SK-N-SH (cell line): ENCODE data around the gene PKP1. TPM values are rescaled to one million over a fixed set of nuclear protein-coding genes. Genes with fewer than 3 reads are reported as not detected.

Source experiments
- CTCF ChIA-PET: fragments of 300-600, 350-600 bp; formaldehyde crosslinking; extraction: SDS; loops from one replicate; lab custom pipeline; 2021; lab: Yijun Ruan, JAX
- POLR2A ChIA-PET: fragments of 350-600 bp; sonication (Branson Sonifier 250); formaldehyde crosslinking; extraction: SDS; loops from one replicate; lab custom pipeline; 2020; ENCODE audit warnings: antibody characterized with exemption, inconsistent platforms; lab: Yijun Ruan, JAX
- DNase-seq: peaks from one replicate; pipeline ENCODE4 v3.0.0; 2012
- H2AFZ ChIP-seq: fragments of 200-600 bp; sonication (generic); 2 replicates; pipeline ENCODE4 v1.8.1; 2016; ENCODE audit warnings: antibody characterized with exemption, mild to moderate bottlenecking, low read depth
- H3F3A ChIP-seq: fragments of 200-600 bp; sonication (generic); replicated peaks from 2 replicates; pipeline ENCODE3; 2016; ENCODE audit warnings: antibody characterized with exemption, mild to moderate bottlenecking; ENCODE audit not compliant: insufficient read depth
- H3K27ac ChIP-seq, 2 experiments: fragments of 200-500 bp in 1 of 2; fragments of 200-600 bp in 1 of 2; sonication (Bioruptor generic) in 1 of 2; sonication (generic), shearing (Covaris generic) in 1 of 2; 2 replicates each; pipeline versions ENCODE4 v1.5.1 to v1.6.1; 2014 to 2016; ENCODE audit warnings: low read depth in 2 of 2, inconsistent platforms in 1 of 2, low read length in 1 of 2, mild to moderate bottlenecking in 1 of 2, mixed read lengths in 1 of 2
- H3K27me3 ChIP-seq: fragments of 200-600 bp; sonication (generic), shearing (Covaris generic); 2 replicates; pipeline ENCODE4 v1.6.1; 2016; ENCODE audit warnings: mixed run types; ENCODE audit not compliant: insufficient read depth
- H3K36me3 ChIP-seq, 2 experiments: fragments of 200-500 bp in 1 of 2; fragments of 200-600 bp in 1 of 2; sonication (Bioruptor generic) in 1 of 2; sonication (generic) in 1 of 2; replicated peaks in 1 of 2; 2 replicates each; pipeline versions ENCODE3 to v1.5.1; 2014 to 2016; ENCODE audit warnings: low read length in 1 of 2, mild to moderate bottlenecking in 1 of 2; ENCODE audit not compliant: insufficient read depth in 2 of 2, control insufficient read depth in 1 of 2
- H3K4me1 ChIP-seq, 2 experiments: fragments of 200-500 bp in 1 of 2; fragments of 200-600 bp in 1 of 2; sonication (Bioruptor generic) in 1 of 2; sonication (generic), shearing (Covaris generic) in 1 of 2; 2 replicates each; pipeline versions ENCODE4 v1.5.1 to v1.6.1; 2014 to 2016; ENCODE audit warnings: low read depth in 1 of 2, low read length in 1 of 2, mixed run types in 1 of 2; ENCODE audit not compliant: insufficient read depth in 2 of 2, control insufficient read depth in 1 of 2
- H3K4me2 ChIP-seq: fragments of 200-600 bp; sonication (generic), shearing (Covaris generic); 2 replicates; pipeline ENCODE4 v1.6.1; 2017; ENCODE audit warnings: mixed run types
- H3K4me3 ChIP-seq, 2 experiments: fragments of 200-500 bp in 1 of 2; fragments of 200-600 bp in 1 of 2; sonication (Bioruptor generic) in 1 of 2; sonication (generic), shearing (Covaris generic) in 1 of 2; 2 replicates each; pipeline versions ENCODE4 v1.5.1 to v1.8.1; 2014 to 2016; ENCODE audit warnings: low read depth in 2 of 2, inconsistent platforms in 1 of 2, low read length in 1 of 2, mild to moderate bottlenecking in 1 of 2, mixed read lengths in 1 of 2, moderate library complexity in 1 of 2
- H3K79me2 ChIP-seq: fragments of 200-600 bp; sonication (generic); 2 replicates; pipeline ENCODE4 v1.8.1; 2017; ENCODE audit warnings: mild to moderate bottlenecking; ENCODE audit not compliant: insufficient read depth
- H3K9ac ChIP-seq: fragments of 200-600 bp; sonication (generic); 2 replicates; pipeline ENCODE4 v1.6.1; 2017; ENCODE audit warnings: mixed run types
- H3K9me2 ChIP-seq: fragments of 200-600 bp; sonication (generic); 2 replicates; pipeline ENCODE4 v1.6.1; 2017; ENCODE audit warnings: mixed run types
- H3K9me3 ChIP-seq: fragments of 200-600 bp; sonication (generic); 2 replicates; pipeline ENCODE4 v1.6.1; 2017; ENCODE audit warnings: mixed run types, mild to moderate bottlenecking, moderate library complexity
- H4K20me1 ChIP-seq: fragments of 200-600 bp; sonication (generic); 2 replicates; pipeline ENCODE4 v1.6.1; 2017; ENCODE audit warnings: mild to moderate bottlenecking, mixed run types; ENCODE audit not compliant: insufficient read depth
- CHD2 ChIP-seq: fragments of 150-350 bp; IDR thresholded peaks from 2 replicates; pipeline ENCODE4 v1.6.1; 2018; ENCODE audit warnings: low read length; ENCODE audit not compliant: partially characterized antibody
- EP300 ChIP-seq, 2 experiments: IDR thresholded peaks; 2 replicates each; pipeline versions ENCODE4 v1.4.0 to v1.6.1; 2012; ENCODE audit warnings: borderline replicate concordance in 1 of 2, low read depth in 1 of 2, low read length in 1 of 2
- EZH2phosphoT487 ChIP-seq: fragments of 200-600 bp; sonication (generic); IDR thresholded peaks from 2 replicates; pipeline ENCODE4 v1.6.1; 2017; ENCODE audit warnings: low read depth, mixed run types, mild to moderate bottlenecking, antibody characterized with exemption, moderate library complexity, borderline replicate concordance
- FOSL2 ChIP-seq: IDR thresholded peaks from 2 replicates; pipeline ENCODE4 v1.4.0; 2012; ENCODE audit warnings: low read depth, mild to moderate bottlenecking, moderate library complexity, borderline replicate concordance
- FOXJ3 ChIP-seq: sonication (generic); formaldehyde crosslinking; IDR thresholded peaks from 2 replicates; pipeline ENCODE4 v1.5.1; 2020; ENCODE audit warnings: mild to moderate bottlenecking, missing genetic modification reagents
- GABPA ChIP-seq: IDR thresholded peaks from 2 replicates; pipeline ENCODE4 v1.4.0; 2012; ENCODE audit warnings: low read depth, mild to moderate bottlenecking
- GATA2 ChIP-seq: sonication (generic); formaldehyde crosslinking; IDR thresholded peaks from 2 replicates; pipeline ENCODE4 v1.5.0; 2020; ENCODE audit warnings: mild to moderate bottlenecking, missing genetic modification reagents
- JUND ChIP-seq: IDR thresholded peaks from 2 replicates; pipeline ENCODE4 v1.4.0; 2012
- MAX ChIP-seq: IDR thresholded peaks from 2 replicates; pipeline ENCODE4 v1.4.0; 2012; ENCODE audit warnings: low read depth
- MEF2A ChIP-seq: IDR thresholded peaks from 2 replicates; pipeline ENCODE4 v1.4.0; 2012; ENCODE audit warnings: low read depth, borderline replicate concordance
- MXI1 ChIP-seq: IDR thresholded peaks from 2 replicates; pipeline ENCODE4 v1.6.1; 2012; ENCODE audit warnings: mild to moderate bottlenecking, low read depth, low read length, improper control_type of control experiment
- PBX3 ChIP-seq: IDR thresholded peaks from 2 replicates; pipeline ENCODE4; 2012
- RAD21 ChIP-seq: IDR thresholded peaks from 2 replicates; pipeline ENCODE4 v1.6.1; 2012; ENCODE audit warnings: mild to moderate bottlenecking, low read length
- RCOR1 ChIP-seq: fragments of 150-350 bp; IDR thresholded peaks from 2 replicates; pipeline ENCODE4 v1.6.1; 2017; ENCODE audit warnings: antibody characterized with exemption, low read length
- TCF12 ChIP-seq: IDR thresholded peaks from 2 replicates; pipeline ENCODE4 v1.4.0; 2012
- USF1 ChIP-seq: IDR thresholded peaks from 2 replicates; pipeline ENCODE4 v1.4.0; 2012; ENCODE audit warnings: low read depth, borderline replicate concordance
- USF2 ChIP-seq: fragments of 150-350 bp; IDR thresholded peaks from 2 replicates; pipeline ENCODE4 v1.6.1; 2017; ENCODE audit warnings: antibody characterized with exemption, low read length, low read depth, borderline replicate concordance
- YY1 ChIP-seq: IDR thresholded peaks from 2 replicates; pipeline ENCODE4 v1.4.0; 2012; ENCODE audit warnings: low read depth, mild to moderate bottlenecking
- WGBS: methylation state at CpG from one replicate; pipeline ENCODE4 v1.1.6; 2017; ENCODE audit warnings: low lambda C conversion rate; 5-methylcytosine and 5-hydroxymethylcytosine counted together
- polyA plus RNA-seq, 3 experiments: library from polyadenylated mRNA; depleted of rRNA; stranded (reverse); fragments of >200 nt; gene quantifications; 2 replicates each; pipeline ENCODE4 v1.2.3, GENCODE V29; 2012

PKP1 gene
- polyA plus RNA-seq, 1 of the 3 experiments (the other 2 are of a cell fraction) = not detected

- H4K20me1 ChIP-seq = no peaks in the 10 kb centered on the region
- CTCF ChIA-PET = interaction anchor here (0.7 to 9.6 kb wide), 4 partner anchors 12 to 95 kb away, joined by 3 to 99 read pairs (median 26); no protein-coding TSS in a partner anchor
- H3K27me3 ChIP-seq = no peaks in the 10 kb centered on the region
- DNase-seq = no peak
- no peak for TF ChIP-seq MXI1
- TF ChIP-seq, all 33 proteins: peak for 0
- Histone ChIP-seq H3K79me2 (no peaks in the 10 kb centered on the region), H3K9ac (no peak overlapping the region), H3K9me3 (no peaks in the 10 kb centered on the region), H3K4me2 (no peak overlapping the region), H3K27ac (peak overlapping the region in 1 of 2 experiments; percentile 93; a peak in 2 of 4 replicates), H2AFZ (no peak overlapping the region), H3K36me3 (no peaks in the 10 kb centered on the region), H3K4me3 (no peak overlapping the region), H3K9me2 (no peaks in the 10 kb centered on the region), H3K4me1 (peaks cover 39 to 51% of the 10 kb centered on the region in 2 experiments), H3F3A (peaks cover 32% of the 10 kb centered on the region)
- POLR2A ChIA-PET = no interaction called here
- 49% methylated on average over 3 of the region's 3 CpGs for WGBS
Measured at GRCh38 chr1:201265756-201266155, 17.6 kb upstream of the PKP1 start.

- H3K27ac ChIP-seq = peak overlapping the region; percentile 93 to 97; a peak in 3 of 4 replicates
- POLR2A ChIA-PET = interaction anchor here (1.2 kb wide), 1 partner anchor 16 kb away, joined by 3 read pairs; no protein-coding TSS in a partner anchor
Measured at GRCh38 chr1:201266276-201266675, 17.0 kb upstream of the PKP1 start.

GRCh38 chr1:201266774-201267173 is 16.5 kb upstream of the PKP1 start:
- peak overlapping the region; percentile 49; the same call in 1 of the 2 replicates for H3K9ac ChIP-seq
- POLR2A ChIA-PET = interaction anchor here (1.2 kb wide), 1 partner anchor 16 kb away, joined by 3 read pairs; no protein-coding TSS in a partner anchor
- TF ChIP-seq JUND (peak; percentile 50; the same call in 1 of the 2 replicates), USF2 (no peak), TCF12 (peak; percentile 81), YY1 (no peak), MEF2A (no peak), MAX (peak; percentile 66), PBX3 (peak; percentile 19; the same call in 1 of the 2 replicates), GABPA (no peak), RAD21 (no peak), FOSL2 (peak; percentile 70; the same call in 1 of the 2 replicates), USF1 (no peak)

More at GRCh38 chr1:201266276-201266675, 17.0 kb upstream of the PKP1 start:
- DNase-seq = no peak
- Histone ChIP-seq H3K9me2 (no peaks in the 10 kb centered on the region), H3F3A (peaks cover 32% of the 10 kb centered on the region), H3K9me3 (no peaks in the 10 kb centered on the region), H3K4me1 (peaks cover 39 to 51% of the 10 kb centered on the region in 2 experiments), H3K4me2 (peak overlapping the region; percentile 53; the same call in 1 of the 2 replicates), H3K9ac (peak overlapping the region; percentile 49; the same call in 1 of the 2 replicates), H3K79me2 (no peaks in the 10 kb centered on the region), H2AFZ (no peak overlapping the region), H3K4me3 (no peak overlapping the region), H3K36me3 (no peaks in the 10 kb centered on the region), H3K27me3 (no peaks in the 10 kb centered on the region), H4K20me1 (no peaks in the 10 kb centered on the region)
- TF ChIP-seq PBX3 (no peak), JUND (no peak), GATA2 (no peak), CHD2 (no peak), RCOR1 (no peak), EP300 (IDR thresholded peaks at IDR 0.05; ENCODE audit: borderline replicate concordance in 1 of 2, low read depth in 1 of 2, low read length in 1 of 2) (no peak), FOXJ3 (no peak), EZH2phosphoT487 (no peak)
- CTCF ChIA-PET = interaction anchor here (0.6 to 9.6 kb wide), 5 partner anchors 12 to 112 kb away, joined by 3 to 99 read pairs (median 19); no protein-coding TSS in a partner anchor

More at GRCh38 chr1:201266774-201267173, 16.5 kb upstream of the PKP1 start:
- Histone ChIP-seq H3K9me3 (no peaks in the 10 kb centered on the region), H4K20me1 (no peaks in the 10 kb centered on the region), H3F3A (peaks cover 32% of the 10 kb centered on the region), H3K4me3 (no peak overlapping the region), H2AFZ (no peak overlapping the region), H3K27ac (peak overlapping the region; percentile 93 to 97), H3K4me1 (peaks cover 39 to 51% of the 10 kb centered on the region in 2 experiments), H3K9me2 (no peaks in the 10 kb centered on the region), H3K27me3 (no peaks in the 10 kb centered on the region), H3K4me2 (peak overlapping the region; percentile 53), H3K36me3 (no peaks in the 10 kb centered on the region), H3K79me2 (no peaks in the 10 kb centered on the region)
- no peak for DNase-seq
- CTCF ChIA-PET = interaction anchor here (0.6 to 9.6 kb wide), 6 partner anchors 13 to 112 kb away, joined by 3 to 99 read pairs (median 11); no protein-coding TSS in a partner anchor
- 4% methylated on average over 3 of the region's 3 CpGs for WGBS
